GM18520 (cell line): Measurements from ENCODE around the gene MUS81.
"Not testable (repeated sequence)": the region's sequence is repeated elsewhere in the genome, so short reads cannot be mapped to it uniquely, and the experiment has no call there.

Experiments
- ATAC-seq: cut with Tn5 transposase; IDR thresholded peaks from one replicate; pipeline ENCODE4 v1.9.1; 2021; ENCODE audit not compliant: unreplicated experiment

Gene MUS81, protein sequence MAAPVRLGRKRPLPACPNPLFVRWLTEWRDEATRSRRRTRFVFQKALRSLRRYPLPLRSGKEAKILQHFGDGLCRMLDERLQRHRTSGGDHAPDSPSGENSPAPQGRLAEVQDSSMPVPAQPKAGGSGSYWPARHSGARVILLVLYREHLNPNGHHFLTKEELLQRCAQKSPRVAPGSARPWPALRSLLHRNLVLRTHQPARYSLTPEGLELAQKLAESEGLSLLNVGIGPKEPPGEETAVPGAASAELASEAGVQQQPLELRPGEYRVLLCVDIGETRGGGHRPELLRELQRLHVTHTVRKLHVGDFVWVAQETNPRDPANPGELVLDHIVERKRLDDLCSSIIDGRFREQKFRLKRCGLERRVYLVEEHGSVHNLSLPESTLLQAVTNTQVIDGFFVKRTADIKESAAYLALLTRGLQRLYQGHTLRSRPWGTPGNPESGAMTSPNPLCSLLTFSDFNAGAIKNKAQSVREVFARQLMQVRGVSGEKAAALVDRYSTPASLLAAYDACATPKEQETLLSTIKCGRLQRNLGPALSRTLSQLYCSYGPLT

DNA sequence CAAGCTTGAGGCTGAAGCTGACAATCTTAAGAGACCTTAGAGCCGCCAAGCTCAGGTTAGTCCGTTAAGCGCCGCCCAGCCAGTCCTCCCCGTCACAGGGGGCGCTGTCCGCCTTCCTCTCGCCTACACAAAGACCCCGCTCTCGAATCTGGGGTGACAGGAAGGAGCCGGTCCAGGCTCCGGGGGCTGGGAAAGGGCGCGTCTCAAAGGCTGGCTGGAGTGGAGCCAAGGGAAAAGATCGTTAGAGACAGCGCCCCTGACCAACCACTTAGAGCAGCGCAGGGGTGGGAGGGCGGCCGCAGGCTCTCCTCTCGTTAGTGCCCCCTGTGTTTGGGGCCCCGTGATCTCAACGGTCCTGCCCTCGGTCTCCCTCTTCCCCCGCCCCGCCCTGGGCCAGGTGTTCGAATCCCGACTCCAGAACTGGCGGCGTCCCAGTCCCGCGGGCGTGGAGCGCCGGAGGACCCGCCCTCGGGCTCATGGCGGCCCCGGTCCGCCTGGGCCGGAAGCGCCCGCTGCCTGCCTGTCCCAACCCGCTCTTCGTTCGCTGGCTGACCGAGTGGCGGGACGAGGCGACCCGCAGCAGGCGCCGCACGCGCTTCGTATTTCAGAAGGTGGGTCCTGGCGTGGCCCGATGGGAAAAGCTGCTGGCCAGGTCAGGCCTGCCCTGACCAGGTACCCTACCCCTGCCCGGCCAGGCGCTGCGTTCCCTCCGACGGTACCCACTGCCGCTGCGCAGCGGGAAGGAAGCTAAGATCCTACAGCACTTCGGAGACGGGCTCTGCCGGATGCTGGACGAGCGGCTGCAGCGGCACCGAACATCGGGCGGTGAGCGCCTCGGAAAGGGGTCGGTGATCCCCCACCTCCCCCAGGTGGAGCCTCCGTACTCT is at the start of gene MUS81:
MUS81 (plus strand) TSS at position 156 of the 887 bp plus-strand sequence; CDS start at position 477, 321 bp downstream.
- ATAC-seq, result peak; percentile 19

DNA sequence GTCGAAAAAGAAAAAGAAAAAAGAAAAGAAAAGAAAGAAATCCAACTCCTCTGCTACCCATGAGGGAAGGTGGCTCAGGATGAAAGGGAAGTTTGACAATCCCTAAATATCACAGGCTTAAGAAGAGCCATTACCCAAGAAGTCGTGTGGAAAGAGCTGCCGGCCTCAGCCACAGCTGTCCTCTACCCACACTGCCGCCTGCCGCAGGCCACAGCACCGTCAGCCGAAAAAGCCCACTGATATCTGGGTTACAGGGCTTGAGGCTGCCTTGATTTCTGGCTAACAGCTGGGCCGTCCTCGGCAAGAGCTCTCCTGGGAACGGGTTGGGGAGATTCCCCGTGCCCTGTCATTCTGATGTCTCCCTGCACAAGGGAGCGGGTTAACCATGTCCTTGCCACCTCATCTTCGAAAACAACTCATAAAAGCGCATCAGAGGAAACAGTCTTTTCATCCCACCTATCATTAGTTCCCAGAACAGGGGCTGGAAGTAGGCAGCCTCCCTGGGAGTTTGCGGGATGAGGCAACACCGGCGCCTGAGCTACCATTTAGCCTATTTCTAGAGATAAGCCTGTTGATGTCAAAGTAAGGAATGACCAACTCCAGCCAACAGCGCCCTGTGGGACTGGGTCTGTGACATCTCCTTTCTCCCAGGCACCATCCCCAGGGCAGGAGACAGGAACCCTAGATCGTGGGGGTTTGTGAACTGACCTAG is 48.3 kb upstream of the MUS81 start:
- ATAC-seq, result no peak

DNA sequence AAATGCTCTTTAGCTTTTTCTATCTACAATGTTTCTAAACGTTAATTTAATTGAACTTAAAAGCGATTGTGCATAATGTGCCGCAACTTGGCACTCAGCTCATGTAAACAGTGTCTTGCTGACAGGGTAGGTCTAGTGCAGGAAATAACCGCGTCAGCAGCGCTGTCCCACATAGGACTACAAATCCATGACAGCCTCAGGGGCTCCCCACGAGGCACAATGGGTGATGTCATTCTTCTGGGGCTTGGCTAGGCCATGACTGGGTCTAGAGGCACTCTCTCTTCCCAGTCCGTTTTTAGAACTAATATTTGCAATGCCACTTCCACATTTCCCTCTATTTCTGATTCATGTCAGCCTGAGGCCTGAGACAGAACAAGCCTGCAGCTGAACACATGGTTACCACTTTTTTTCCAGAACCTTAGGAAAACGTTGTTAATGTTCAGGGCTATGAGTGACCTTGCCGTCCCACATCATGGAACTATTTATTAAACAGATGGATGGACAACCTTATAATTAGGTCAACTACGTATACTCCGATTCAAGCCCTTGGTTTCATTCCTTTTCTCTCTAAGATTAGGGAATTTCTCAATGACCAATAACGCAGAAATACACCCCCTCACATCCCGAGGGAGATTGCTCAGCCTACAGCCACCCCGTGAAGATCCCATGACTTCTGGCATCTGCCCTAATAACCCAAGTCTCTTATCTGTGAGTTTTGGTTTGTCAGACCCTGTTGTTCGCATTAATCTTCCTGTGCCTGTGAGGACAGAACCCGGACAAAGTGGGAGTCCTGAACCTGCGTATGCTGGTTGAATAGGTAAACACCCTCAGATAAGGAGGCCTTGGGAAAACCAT is 45.9 kb upstream of the MUS81 start:
- no peak for ATAC-seq

DNA sequence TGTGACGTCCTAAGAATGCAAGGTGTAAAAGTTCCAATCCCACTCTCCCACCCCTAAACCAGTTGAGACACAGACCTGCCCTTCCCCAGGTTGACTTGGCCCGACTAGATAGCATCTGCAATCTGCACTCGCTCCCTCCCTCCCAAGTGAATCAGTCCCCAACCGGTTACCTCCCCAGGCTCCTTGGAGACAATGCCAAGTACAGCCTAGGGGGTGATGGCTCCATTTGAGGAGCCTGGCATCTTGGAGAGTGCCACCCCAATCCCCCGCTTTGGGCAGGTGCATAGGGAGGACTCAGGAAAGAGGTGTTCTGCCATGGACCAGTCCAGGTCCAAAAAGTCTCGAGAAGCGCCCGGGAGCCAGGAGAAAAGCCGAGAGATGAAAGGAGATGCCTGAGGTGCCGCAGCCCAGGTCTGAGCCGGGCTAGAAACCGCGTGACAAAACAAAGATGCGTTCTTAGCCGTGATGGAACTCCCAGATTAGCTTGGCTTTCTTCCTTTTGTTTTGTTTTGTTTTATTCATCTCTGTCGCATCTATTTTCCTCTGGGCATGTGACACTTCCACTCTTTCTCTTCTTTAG is 45.2 kb upstream of the MUS81 start:
- no peak for ATAC-seq

DNA sequence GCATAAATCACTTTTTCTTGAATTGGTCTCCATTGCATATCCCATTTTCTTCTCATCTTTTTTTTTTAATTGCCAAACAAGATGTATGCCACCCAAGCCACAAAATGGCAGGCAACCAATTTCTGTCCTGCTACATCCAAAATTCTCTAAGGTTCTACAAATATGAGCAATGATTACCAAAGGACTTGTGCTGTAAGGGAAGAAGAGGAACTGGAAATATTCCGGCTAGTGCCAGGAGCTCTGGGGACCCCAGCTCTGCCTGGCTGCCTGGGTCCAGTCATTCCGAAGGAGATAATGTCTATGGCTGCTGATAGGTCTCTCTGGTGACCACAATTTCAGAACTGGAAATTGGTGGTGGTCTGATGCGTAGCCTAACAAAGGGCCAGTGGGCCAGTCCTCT is 43.5 kb upstream of the MUS81 start:
- no peak for ATAC-seq

DNA sequence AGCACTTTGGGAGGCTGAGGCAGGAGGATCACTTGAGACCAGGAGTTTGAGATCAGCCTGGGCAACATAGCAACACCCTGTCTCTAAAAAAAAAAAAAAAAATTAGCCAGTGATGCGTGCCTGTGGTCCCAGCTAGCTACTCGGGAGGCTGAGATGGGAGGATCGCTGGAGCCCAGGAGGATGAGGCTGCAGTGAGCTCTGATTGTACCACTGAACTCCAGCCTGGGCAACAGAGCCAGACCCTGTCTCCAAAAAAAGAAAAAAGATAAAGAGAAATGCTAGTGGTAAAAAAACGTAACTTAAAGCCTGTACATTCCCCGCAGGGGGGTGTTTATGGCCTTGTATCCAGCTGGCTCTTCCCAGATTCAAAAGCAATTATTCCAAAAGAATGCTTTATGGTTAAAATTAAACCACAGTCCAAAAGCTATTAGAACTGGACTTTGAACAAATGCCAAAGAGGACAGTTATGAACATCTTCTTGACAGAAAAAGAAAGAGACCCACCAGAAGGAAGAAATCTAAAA is 42.9 kb upstream of the MUS81 start:
- ATAC-seq, result no peak

DNA sequence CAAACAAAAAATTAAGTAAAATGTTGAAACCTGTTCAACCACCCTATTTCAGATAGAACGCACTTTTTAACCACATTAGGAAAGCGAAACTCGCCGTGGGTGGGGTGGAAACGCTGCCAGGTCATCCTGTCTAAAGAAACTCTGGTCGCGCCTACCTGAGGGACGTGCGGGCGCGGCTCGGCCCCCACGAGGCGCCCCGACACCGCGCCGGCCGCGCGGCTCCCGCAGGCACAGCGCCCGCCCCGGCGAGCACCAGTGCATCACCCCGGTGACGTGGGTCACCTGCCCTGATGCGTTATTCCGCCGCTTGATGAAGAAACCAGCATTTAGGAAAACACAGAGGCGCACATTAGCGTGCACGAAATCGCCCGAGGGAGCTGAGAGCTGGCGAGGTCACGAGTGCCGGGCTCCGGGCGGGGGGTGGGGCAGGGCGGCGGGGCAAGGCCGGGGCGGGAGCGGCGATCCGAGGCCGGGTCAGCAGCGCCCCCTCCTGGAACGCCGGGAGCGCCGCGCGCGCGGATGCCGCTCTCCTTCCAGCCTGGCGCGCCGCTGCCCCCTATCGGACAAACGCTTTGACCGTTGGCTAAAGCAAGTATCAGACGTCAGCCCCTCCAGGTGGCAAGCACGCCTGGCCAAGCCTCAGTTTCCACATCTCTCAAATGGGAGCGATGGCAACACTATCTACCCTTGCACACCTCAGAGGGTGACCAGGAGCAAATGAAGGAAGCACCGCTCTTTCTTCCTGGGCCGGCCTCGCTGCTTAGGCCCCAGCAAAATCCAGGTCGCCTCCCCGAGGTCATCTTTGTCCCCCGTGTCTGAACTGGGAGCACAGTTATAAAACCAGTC is 42.2 kb upstream of the MUS81 start:
- peak; percentile 76 for ATAC-seq

DNA sequence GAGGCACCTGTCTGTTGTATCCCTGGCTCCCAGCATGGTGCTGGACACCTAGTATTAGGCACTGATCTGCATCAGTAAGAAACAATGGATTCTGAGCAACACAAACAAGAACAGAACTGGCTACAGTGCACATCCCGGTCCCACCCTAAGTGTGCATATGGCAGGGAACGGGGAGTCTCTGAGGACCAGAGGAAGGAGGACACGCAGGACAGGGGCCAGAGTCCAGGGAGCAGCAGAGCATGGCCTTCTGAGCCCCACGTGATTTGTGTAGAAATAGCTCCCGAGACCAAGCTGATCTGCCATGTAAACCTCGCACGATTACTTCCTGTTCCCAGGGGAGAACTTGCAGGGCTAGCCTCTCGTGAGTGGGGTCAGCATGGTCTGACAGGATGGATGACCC is 39.1 kb upstream of the MUS81 start:
- ATAC-seq, result no peak

DNA sequence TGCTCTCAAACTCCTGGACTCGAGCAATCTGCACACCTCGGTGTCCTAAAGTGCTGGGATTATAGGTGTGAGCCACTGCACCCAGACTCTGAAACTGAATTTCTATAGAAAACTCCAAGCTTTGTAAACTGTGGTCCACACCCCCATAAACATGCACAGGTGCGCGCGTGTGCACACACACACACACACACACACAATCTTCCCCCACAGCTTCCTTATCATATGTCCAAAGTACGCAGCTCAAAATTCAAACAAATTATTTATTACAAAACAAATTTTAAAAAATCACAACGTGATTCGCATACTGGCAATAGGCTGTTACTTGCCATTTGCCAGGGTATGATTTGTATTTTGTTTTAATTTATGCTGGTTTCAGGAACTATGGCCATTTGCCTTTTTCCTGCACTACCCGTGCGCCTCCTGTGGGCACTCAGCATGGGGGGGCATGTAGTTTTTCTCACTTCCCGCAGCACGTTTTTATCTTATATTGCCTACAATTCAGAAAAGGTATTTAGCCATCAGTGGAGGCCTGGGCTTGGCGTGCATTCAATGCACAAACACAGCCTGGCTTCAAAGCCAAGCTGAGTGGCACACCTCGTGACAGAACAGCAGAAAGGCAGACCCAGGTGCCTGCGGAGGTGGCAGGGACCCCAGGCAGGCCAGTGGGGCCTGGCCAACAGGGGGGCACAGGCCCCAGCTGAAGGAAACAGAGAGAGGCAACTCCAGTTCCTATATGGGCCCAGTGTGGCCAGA is 37.3 kb upstream of the MUS81 start:
- no peak for ATAC-seq

DNA sequence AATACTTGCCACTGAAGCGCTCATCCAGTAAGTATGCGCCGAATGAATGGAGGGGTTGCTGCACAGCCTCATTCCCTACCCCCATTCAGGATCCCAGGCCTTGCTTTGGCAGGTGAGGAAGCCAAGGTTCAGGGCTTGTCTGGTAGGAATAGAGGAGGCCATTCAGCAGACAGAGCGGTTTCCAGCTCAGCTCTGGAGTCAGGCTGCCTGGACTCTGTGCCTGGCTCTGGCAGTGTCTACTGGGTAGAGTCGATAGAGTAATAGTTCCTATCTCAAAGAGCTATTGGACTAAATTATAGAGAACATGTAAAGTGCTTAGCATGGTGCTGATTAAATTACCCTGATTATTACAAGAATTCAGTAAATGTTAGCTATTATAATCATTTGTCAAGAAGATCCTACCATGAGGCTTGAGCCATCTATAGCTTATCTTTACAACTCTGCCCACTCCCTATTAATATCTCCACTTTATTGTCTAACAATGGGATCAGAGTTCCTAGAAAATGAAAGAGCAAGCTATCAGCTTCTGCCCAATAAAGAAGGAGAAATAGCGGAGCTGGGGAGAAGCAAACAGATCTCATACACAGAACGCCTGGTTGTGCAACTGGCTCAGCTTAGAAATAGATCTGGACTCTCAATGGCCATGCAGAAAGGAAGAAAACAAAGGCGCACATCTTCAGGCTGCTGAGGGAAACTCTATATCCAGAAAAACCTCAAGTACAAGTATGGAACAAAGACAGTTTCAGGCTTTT is 33.1 kb upstream of the MUS81 start:
- no peak for ATAC-seq

DNA sequence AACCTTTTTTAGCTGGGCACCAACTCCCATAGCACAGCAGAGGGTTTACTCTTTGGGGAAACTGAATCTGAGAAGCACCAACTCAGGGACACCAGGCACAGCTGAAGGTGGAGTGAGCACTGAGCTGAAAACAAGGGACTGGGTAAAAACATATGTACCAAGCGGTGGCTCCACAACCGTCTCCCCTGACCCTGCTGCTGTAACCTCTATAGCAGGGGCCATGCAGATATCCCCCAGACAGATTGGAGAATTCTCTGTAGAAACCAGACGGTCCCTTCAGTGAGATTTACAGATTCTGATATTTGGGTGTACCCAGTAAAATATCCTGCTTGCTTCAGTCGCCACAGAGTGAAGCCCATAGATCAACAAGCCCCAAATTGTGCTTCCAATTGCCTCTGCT is 30.8 kb upstream of the MUS81 start:
- no peak for ATAC-seq

DNA sequence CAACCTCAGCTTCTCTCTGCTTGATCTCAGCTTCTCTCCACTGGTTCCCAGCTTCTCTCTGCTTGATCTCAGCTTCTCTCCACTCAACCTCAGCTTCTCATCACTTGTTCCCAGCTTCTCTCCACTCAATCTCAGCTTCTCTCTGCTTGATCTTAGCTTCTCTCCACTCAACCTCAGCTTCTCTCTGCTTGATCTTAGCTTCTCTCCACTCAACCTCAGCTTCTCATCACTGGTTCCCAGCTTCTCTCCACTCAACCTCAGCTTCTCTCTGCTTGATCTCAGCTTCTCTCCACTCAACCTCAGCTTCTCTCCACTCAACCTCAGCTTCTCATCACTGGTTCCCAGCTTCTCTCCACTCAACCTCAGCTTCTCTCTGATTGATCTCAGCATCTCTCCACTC is 28.0 kb upstream of the MUS81 start:
- not testable (repeated sequence) for ATAC-seq

DNA sequence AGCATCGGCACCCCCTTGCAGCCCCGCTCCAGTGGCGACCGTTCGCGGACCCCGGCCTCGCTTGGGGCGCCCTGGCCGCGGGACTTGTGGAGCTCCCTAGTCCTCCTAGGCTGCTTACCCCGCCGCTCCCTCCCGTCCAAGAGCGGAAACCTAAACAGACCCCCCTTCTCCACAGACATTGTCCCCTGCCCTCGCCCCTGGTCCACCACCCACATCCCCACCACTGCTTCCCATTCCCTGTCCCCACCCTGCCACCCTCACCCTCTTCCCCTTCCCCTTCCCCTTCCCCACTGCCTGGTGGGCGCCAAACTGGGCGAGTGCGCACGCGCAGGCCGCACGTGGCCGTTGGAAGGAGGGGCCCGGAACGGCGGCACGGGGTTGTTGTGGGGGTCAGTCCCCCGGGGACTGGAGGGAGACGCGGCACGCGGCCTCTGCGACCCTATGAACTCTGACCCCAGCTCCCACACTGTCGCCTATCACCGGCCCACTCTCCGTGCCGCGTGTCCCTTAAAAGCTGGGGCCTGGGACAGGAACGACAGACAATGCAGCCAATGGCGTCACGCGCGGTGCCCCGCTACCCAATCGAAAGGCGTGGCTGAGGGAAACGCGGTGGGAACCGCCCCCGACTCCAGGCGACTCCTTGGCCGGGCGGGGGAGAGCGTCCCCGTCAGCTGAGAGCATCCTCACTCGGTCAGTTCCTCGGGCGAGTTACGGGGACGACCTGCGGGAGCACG is 26.8 kb upstream of the MUS81 start, which contains the start of gene SNX32:
SNX32 (plus strand) TSS at position 667 of the 734 bp plus-strand sequence. CDS start 103 bp downstream, outside the sequence.
- peak; percentile 82 for ATAC-seq

DNA sequence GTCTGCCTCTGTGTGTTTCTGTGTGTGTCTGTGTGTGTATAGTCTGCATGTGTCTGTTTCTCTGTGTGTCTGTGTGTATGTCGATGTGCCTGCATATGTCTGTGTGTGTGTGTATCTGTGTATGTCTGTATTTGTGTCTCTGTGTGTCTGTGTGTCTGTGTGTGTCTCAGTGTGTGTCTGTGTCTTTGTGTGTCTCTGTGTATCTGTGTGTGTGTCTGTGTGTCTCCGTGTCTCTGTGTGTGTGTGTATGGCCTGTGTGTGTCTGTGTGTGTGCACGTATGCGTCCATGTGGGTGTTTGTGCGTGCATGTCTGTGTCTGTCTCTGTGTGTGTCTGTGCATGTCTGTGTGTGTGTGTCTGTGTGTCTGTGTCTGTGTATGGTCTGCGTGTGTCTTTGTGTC is 26.0 kb upstream of the MUS81 start:
- ATAC-seq, result no peak

DNA sequence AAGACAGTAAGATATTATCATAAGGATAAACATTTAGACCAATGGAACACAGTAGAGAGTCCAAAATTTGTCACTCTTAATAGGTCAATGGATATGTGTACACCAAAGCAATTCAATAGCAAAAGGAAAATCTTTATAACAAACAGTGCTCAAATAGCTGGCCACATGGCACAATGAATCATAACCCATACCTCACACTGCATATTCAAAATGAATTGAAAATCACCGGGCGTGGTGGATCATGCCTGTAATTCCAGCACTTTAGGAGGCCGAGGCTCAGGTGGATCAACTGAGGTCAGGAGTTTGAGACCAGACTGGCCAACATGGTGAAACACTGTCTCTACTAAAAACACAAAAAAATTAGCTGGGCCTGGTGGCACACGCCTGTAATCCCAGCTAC is 18.1 kb upstream of the MUS81 start:
- no peak for ATAC-seq

DNA sequence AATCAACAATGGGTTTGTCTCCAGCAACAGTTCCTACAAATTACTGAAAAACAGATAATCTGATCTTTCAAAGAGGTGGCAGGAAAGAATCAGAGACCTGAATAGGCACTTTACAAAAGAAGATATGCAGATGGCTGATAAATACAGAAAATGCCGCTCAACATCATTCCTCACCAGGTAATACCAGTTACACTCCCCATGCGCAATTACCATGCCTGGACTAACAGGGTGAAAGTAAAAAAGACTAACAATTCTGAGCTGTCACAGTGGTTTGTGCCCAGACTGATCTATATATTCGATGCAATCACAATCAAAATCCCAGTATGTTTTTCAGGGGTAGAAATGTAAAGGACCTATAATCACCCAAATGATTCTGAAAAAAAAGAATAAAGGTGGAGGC is 16.4 kb upstream of the MUS81 start:
- ATAC-seq, result no peak
